PC-9 (cell line): ENCODE data around the gene MACROD2. TPM values are rescaled to one million over a fixed set of nuclear protein-coding genes. Genes with fewer than 3 reads are reported as not detected.

ENCODE experiments used
- BruUV-seq: library from RNA; stranded (reverse); fragments of 400-500 nt; replicated peaks from 2 replicates; lab custom pipeline; 2021; lab: Mats Ljungman, UMichigan
- CTCF ChIA-PET: fragments of 300-600 bp; sonication (Branson Sonifier 250); formaldehyde crosslinking; loops from one replicate; lab custom pipeline; 2022; ENCODE audit warnings: antibody characterized with exemption; lab: Charles Lee
- POLR2A ChIA-PET: fragments of 300-600 bp; sonication (Branson Sonifier 250); formaldehyde crosslinking; loops from one replicate; lab custom pipeline; 2022; ENCODE audit warnings: antibody characterized with exemption; ENCODE audit not compliant: unreplicated experiment; lab: Charles Lee
- DNase-seq, 2 experiments: peaks; one replicate each; pipeline versions ENCODE4 v3.0.0 to v3.0.0-alpha.2; 2015 to 2022; ENCODE audit warnings: mixed read lengths in 1 of 2
- H2AFZ ChIP-seq: fragments of 200-600 bp; sonication (generic); 2 replicates; pipeline ENCODE4 v1.8.1; 2017; ENCODE audit warnings: antibody characterized with exemption
- H3F3A ChIP-seq: fragments of 200-600 bp; sonication (generic); 2 replicates; pipeline ENCODE4 v1.8.1; 2017; ENCODE audit warnings: antibody characterized with exemption, mild to moderate bottlenecking, low read depth; ENCODE audit not compliant: insufficient read depth
- H3K27ac ChIP-seq: fragments of 200-600 bp; sonication (generic); 2 replicates; pipeline ENCODE4 v1.6.1; 2016; ENCODE audit warnings: mixed run types
- H3K27me3 ChIP-seq: fragments of 200-600 bp; sonication (generic); 2 replicates; pipeline ENCODE4 v1.6.1; 2016; ENCODE audit warnings: low read depth, mixed run types; ENCODE audit not compliant: insufficient read depth
- H3K36me3 ChIP-seq: fragments of 200-600 bp; sonication (generic); 2 replicates; pipeline ENCODE4 v1.6.1; 2016; ENCODE audit warnings: low read depth, mixed run types
- H3K4me1 ChIP-seq: fragments of 200-600 bp; sonication (generic); replicated peaks from 2 replicates; pipeline ENCODE4 v1.6.1; 2016; ENCODE audit warnings: mixed run types; ENCODE audit not compliant: insufficient read depth
- H3K4me2 ChIP-seq: fragments of 200-600 bp; sonication (generic); 2 replicates; pipeline ENCODE4 v1.6.1; 2017; ENCODE audit warnings: mixed run types
- H3K4me3 ChIP-seq: fragments of 200-600 bp; sonication (generic); 2 replicates; pipeline ENCODE4 v1.6.1; 2016; ENCODE audit warnings: mixed run types
- H3K79me2 ChIP-seq: fragments of 200-600 bp; sonication (generic); 2 replicates; pipeline ENCODE4 v1.6.1; 2017; ENCODE audit warnings: low read depth, mixed run types
- H3K9me2 ChIP-seq: fragments of 200-600 bp; sonication (generic); 2 replicates; pipeline ENCODE4 v1.8.1; 2017; ENCODE audit warnings: mild to moderate bottlenecking; ENCODE audit not compliant: insufficient read depth
- H3K9me3 ChIP-seq: fragments of 200-600 bp; sonication (generic); 2 replicates; pipeline ENCODE4 v1.8.1; 2016; ENCODE audit warnings: low read depth; ENCODE audit not compliant: insufficient read depth
- H4K20me1 ChIP-seq: fragments of 200-600 bp; sonication (generic); 2 replicates; pipeline ENCODE4 v1.8.1; 2017; ENCODE audit not compliant: insufficient read depth
- EZH2 ChIP-seq: fragments of 200-600 bp; sonication (generic); IDR thresholded peaks from 2 replicates; pipeline ENCODE4 v1.8.0; 2017; ENCODE audit warnings: antibody characterized with exemption, low read depth
- intact Hi-C: fragments of 100-400 bp; cut with micrococcal nuclease; formaldehyde crosslinking; loops from one replicate; pipeline ENCODE4 v1.10.0; 2022; ENCODE audit not compliant: unreplicated experiment
- total RNA-seq: library from RNA; stranded (reverse); gene quantifications from 2 replicates; pipeline ENCODE4 v1.2.3, GENCODE V29; 2021
- TF ChIP-seq, protein P1 (sequence below): fragments of 200-600 bp; sonication (generic); conservative IDR thresholded peaks from 2 replicates; pipeline ENCODE4 v1.6.1; 2017; ENCODE audit warnings: mixed run types, antibody characterized with exemption, mild to moderate bottlenecking, moderate library complexity

MACROD2 gene
- total RNA-seq, 1 experiment from 2014 or later: 11.4 TPM

DNA sequence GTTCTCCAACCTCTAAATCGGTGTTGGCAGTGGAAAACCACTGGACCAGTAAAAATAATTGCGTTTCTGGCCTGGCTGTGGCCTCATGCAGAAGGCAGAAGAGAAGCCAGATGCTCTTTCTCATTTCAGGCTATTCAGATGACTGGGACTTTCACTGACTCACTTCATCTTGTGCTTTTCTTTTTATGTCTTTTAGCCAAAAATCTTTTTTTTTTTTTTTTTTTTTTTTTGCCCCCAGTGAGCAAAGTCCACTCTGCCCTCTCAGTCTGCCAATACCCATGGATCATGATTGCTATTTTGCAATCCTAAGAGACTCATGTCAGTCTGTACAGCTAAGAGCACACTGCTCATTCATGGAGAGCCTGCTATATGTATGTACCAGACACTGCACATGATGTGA, 1615.5 kb downstream of the MACROD2 start:
- no peak overlapping the region for H2AFZ ChIP-seq
- ChIA-PET CTCF (no interaction called here), POLR2A (no interaction called here)
- H3K36me3 ChIP-seq: no peaks in the 10 kb centered on the region
- no peak for TF ChIP-seq EZH2
- H3F3A ChIP-seq: no peaks in the 10 kb centered on the region
- H4K20me1 ChIP-seq: no peaks in the 10 kb centered on the region
- H3K9me3 ChIP-seq: no peaks in the 10 kb centered on the region
- no peak overlapping the region for H3K4me3 ChIP-seq
- no TSS peak for BruUV-seq
- no peak overlapping the region for H3K27ac ChIP-seq
- no peaks in the 10 kb centered on the region for H3K9me2 ChIP-seq
- intact Hi-C loops: no loop called here
- no peak for DNase-seq
- H3K79me2 ChIP-seq: no peaks in the 10 kb centered on the region
- H3K4me2 ChIP-seq: no peak overlapping the region
- H3K4me1 ChIP-seq: no peaks in the 10 kb centered on the region
- H3K27me3 ChIP-seq: no peaks in the 10 kb centered on the region

DNA sequence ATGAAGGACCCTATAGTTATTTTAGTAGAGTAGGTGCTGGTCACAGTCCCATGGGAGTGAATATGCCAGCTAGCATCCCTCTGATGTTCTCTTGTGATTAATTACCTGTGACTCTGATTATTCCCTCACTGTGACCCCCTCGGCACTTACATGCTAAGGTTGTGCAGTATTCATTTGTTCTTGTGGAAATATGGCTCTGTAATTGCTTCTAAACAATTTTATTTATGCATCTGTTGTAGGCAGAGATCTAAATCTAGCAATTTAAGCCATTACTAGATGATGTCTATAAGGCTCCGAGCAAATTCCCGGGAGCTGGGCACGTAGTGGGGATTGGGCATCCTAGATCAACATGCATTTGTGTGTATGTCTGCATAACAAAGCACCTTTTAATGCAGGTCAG, 1616.2 kb downstream of the MACROD2 start:
- Histone ChIP-seq H3K79me2 (no peaks in the 10 kb centered on the region), H3K9me3 (no peaks in the 10 kb centered on the region), H3K4me2 (no peak overlapping the region), H3K4me3 (no peak overlapping the region), H3K4me1 (no peaks in the 10 kb centered on the region), H3K9me2 (no peaks in the 10 kb centered on the region), H4K20me1 (no peaks in the 10 kb centered on the region), H3K27ac (no peak overlapping the region), H3F3A (no peaks in the 10 kb centered on the region), H2AFZ (no peak overlapping the region), H3K36me3 (no peaks in the 10 kb centered on the region), H3K27me3 (no peaks in the 10 kb centered on the region)
- no peak for TF ChIP-seq EZH2
- TF ChIP-seq, protein P1, sequence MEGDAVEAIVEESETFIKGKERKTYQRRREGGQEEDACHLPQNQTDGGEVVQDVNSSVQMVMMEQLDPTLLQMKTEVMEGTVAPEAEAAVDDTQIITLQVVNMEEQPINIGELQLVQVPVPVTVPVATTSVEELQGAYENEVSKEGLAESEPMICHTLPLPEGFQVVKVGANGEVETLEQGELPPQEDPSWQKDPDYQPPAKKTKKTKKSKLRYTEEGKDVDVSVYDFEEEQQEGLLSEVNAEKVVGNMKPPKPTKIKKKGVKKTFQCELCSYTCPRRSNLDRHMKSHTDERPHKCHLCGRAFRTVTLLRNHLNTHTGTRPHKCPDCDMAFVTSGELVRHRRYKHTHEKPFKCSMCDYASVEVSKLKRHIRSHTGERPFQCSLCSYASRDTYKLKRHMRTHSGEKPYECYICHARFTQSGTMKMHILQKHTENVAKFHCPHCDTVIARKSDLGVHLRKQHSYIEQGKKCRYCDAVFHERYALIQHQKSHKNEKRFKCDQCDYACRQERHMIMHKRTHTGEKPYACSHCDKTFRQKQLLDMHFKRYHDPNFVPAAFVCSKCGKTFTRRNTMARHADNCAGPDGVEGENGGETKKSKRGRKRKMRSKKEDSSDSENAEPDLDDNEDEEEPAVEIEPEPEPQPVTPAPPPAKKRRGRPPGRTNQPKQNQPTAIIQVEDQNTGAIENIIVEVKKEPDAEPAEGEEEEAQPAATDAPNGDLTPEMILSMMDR: no peak
- intact Hi-C loops: no loop called here
- CTCF ChIA-PET: no interaction called here
- no peak for DNase-seq
- BruUV-seq: no TSS peak
- POLR2A ChIA-PET: no interaction called here

DNA sequence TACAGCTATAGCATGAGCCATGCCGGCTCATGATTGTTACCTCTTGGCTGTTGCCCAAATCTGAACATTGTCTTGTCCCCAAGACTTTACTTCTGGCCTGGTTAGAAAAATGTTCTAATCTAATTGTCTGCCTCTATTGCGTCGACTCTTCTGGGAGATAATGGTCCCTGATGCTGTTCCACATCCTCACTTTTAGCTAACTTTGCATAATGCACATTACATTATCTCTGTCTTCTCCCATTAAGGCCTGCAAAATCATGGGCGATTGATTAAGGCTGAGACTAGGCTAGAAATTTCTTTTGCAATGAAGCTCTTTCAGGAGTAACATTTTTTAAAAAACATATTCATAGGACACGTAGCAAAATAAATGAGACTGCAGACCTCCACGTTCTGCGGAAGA, 1616.9 kb downstream of the MACROD2 start:
- BruUV-seq: no TSS peak
- no peaks in the 10 kb centered on the region for H3K79me2 ChIP-seq
- H3K4me2 ChIP-seq: no peak overlapping the region
- intact Hi-C loops: no loop called here
- no peaks in the 10 kb centered on the region for H3K9me2 ChIP-seq
- no peaks in the 10 kb centered on the region for H3K9me3 ChIP-seq
- ChIA-PET CTCF (no interaction called here), POLR2A (interaction anchor here (0.7 kb wide), 1 partner anchor 59 kb away, joined by 6 read pairs; no protein-coding TSS in a partner anchor)
- H3K27me3 ChIP-seq: no peaks in the 10 kb centered on the region
- H4K20me1 ChIP-seq: no peaks in the 10 kb centered on the region
- H3K27ac ChIP-seq: no peak overlapping the region
- no peaks in the 10 kb centered on the region for H3K4me1 ChIP-seq
- H3K4me3 ChIP-seq: no peak overlapping the region
- H3F3A ChIP-seq: no peaks in the 10 kb centered on the region
- no peak for DNase-seq
- no peak for TF ChIP-seq EZH2
- TF ChIP-seq, protein P1: no peak
- H3K36me3 ChIP-seq: no peaks in the 10 kb centered on the region
- H2AFZ ChIP-seq: no peak overlapping the region

DNA sequence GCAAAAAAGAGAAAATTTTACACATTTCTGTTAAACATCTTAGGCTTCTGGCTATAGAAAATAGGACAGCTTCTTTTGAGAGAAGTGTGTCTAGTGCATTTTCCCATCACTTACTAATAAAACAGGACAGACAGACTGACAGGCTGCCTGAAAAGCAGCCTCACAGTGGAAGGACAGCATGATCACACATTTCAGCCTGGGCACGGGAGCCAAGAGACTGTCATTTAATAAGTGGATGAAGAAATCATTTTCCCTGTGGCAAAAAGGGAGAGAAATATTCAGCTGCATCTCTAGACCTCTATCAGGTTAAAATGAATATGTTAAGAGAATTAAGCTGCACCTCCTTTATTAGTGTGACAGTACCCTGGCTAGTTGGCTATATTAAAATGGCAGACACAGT, 1617.5 kb downstream of the MACROD2 start:
- intact Hi-C loops: no loop called here

More for the DNA sequence above, 1617.5 kb downstream of the MACROD2 start:
- ChIA-PET CTCF (no interaction called here), POLR2A (interaction anchor here (0.7 kb wide), 1 partner anchor 59 kb away, joined by 6 read pairs; no protein-coding TSS in a partner anchor)
- H3K27me3 ChIP-seq: no peaks in the 10 kb centered on the region
- TF ChIP-seq EZH2: no peak
- TF ChIP-seq, protein P1: no peak
- H3K4me1 ChIP-seq: no peaks in the 10 kb centered on the region
- H3K36me3 ChIP-seq: no peaks in the 10 kb centered on the region
- no peaks in the 10 kb centered on the region for H3F3A ChIP-seq
- H4K20me1 ChIP-seq: no peaks in the 10 kb centered on the region
- BruUV-seq: no TSS peak
- H3K4me3 ChIP-seq: no peak overlapping the region
- no peaks in the 10 kb centered on the region for H3K79me2 ChIP-seq
- no peaks in the 10 kb centered on the region for H3K9me3 ChIP-seq
- H2AFZ ChIP-seq: no peak overlapping the region
- no peak overlapping the region for H3K4me2 ChIP-seq
- no peak overlapping the region for H3K27ac ChIP-seq
- DNase-seq: no peak
- no peaks in the 10 kb centered on the region for H3K9me2 ChIP-seq
